Measurements from ENCODE around the gene LZTS2.
A peak's percentile ranks its signal among the peaks of the same experiment; 100 is the strongest.

Gene LZTS2

DNA sequence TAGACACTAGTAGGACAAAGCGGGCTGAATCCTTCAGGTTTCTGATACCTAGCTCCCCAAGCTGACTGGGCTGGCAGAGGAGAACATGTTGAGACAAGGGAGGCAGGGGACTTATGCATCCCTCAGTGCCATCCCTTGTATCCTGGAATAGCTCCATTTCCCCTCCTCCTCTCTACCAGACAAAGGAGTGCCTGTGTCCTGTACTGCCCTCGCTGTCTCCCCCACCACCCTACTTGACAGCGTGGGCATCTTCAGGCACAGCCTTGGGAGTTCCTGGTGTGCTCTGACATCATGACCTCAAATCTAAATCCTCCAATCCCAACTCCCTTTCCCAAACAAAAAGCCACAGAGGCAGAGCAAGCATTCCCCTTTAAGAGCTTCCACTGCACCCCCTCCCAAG is 40.5 kb downstream of the LZTS2 start:
- TF ChIP-seq ELF4 (IDR thresholded peaks at IDR 0.05): no peak
- TF ChIP-seq BHLHE40 (IDR thresholded peaks at IDR 0.05; ENCODE audit: borderline replicate concordance): no peak
- no peak for TF ChIP-seq FOXA1 (IDR thresholded peaks at IDR 0.05)
- TF ChIP-seq NFRKB (IDR thresholded peaks at IDR 0.05): no peak
- no peak for TF ChIP-seq L3MBTL2 (conservative IDR thresholded peaks at IDR 0.05)
- no peak for TF ChIP-seq ZNF384 (IDR thresholded peaks at IDR 0.05)
- TF ChIP-seq HDGF (IDR thresholded peaks at IDR 0.05; ENCODE audit: borderline replicate concordance): no peak
- no peak for TF ChIP-seq ARNT (IDR thresholded peaks at IDR 0.05)
- TF ChIP-seq FOXK2 (IDR thresholded peaks at IDR 0.05): no peak
- ChIA-PET CTCF (interaction anchor here (0.7 to 4.0 kb wide), 5 partner anchors 10 to 26 kb away, joined by 3 to 63 read pairs (median 24); partner anchors contain the start of genes PDZD7 and SFXN3), POLR2A (interaction anchor here (0.8 to 5.5 kb wide), 3 partner anchors 9 to 43 kb away, joined by 3 to 61 read pairs (median 5); partner anchors contain the start of genes KAZALD1, PDZD7 and SFXN3)
- DNase-seq (ENCODE audit: extremely low spot score): no peak

GRCh38 chr10:101040851-101041250 is 41.2 kb downstream of the LZTS2 start:
- TF ChIP-seq LEF1 (IDR thresholded peaks at IDR 0.05; ENCODE audit: borderline replicate concordance): no peak
- TF ChIP-seq ELF4 (IDR thresholded peaks at IDR 0.05): no peak
- no peak for TF ChIP-seq SUZ12 (IDR thresholded peaks at IDR 0.05)
- no peak for TF ChIP-seq ZNF384 (IDR thresholded peaks at IDR 0.05)
- POLR2A ChIA-PET: interaction anchor here (0.9 to 5.5 kb wide), 5 partner anchors 10 to 44 kb away, joined by 3 to 61 read pairs (median 4); partner anchors contain the start of genes KAZALD1, PDZD7 and SFXN3
- no peak for DNase-seq (ENCODE audit: extremely low spot score)
- CTCF ChIA-PET: interaction anchor here (0.6 to 4.0 kb wide), 18 partner anchors 9 to 1041 kb away, joined by 3 to 63 read pairs (median 4); partner anchors contain the start of genes KAZALD1, PDZD7 and SFXN3

DNA sequence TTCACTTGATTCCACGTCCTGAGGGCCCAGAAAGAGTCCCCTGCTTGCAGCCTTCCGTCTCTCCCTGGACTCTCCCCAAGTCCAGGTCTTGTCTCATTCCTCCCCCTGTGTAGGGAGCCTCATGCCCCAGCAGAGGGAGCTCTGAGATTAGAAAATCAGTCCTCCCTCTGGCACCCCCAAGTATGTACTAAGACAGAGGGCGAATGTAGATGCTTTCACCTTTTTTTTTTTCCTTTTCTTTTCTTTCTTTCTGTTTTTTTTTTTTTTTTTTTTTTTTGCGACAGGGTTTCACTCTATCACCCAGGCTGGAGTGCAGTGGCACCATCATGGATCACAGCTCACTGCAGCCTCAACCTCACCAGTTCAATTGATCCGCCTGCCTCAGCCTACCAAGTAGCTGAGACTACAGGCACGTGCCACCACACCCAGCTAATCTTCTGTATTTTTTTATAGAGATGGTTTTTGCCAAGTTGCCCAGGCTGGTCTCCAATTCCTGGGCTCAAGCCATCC is 41.7 kb downstream of the LZTS2 start:
- TF ChIP-seq ZNF384 (IDR thresholded peaks at IDR 0.05) (peak; percentile 75), LEF1 (IDR thresholded peaks at IDR 0.05; ENCODE audit: borderline replicate concordance) (no peak)
- peak; percentile 85 for DNase-seq (ENCODE audit: extremely low spot score)
- CTCF ChIA-PET: interaction anchor here (0.6 to 4.0 kb wide), 24 partner anchors 9 to 1040 kb away, joined by 3 to 63 read pairs (median 4); partner anchors contain the start of genes KAZALD1, PDZD7 and SFXN3
- POLR2A ChIA-PET: interaction anchor here (0.9 to 5.5 kb wide), 5 partner anchors 11 to 22 kb away, joined by 4 to 61 read pairs (median 9); partner anchors contain the start of genes KAZALD1, PDZD7 and SFXN3

DNA sequence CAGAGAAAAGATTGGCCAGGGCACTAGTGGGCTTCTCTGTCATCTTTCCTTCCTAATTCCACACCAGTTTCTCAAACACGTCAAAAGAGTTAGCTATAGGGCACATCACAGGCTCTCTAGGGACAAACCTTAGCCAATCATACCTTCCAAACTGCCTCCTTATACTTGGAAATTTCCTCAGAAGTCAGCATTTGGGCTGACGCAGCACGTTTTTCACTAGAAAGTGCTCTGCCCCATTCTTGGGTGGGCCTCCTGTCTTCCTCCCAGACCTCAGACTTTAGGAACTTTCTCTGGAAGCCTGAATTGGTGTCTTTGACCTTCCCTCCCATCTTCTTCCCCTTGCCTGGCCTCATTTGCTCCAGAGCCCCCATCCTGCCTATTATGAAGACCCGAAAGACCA is 42.5 kb downstream of the LZTS2 start:
- ChIA-PET POLR2A (interaction anchor here (0.8 to 5.5 kb wide), 22 partner anchors 7 to 172 kb away, joined by 3 to 61 read pairs (median 4); partner anchors contain the start of genes KAZALD1, PDZD7 and SFXN3), CTCF (interaction anchor here (1.0 to 4.0 kb wide), 14 partner anchors 11 to 172 kb away, joined by 3 to 63 read pairs (median 9); partner anchors contain the start of genes KAZALD1, PDZD7 and SFXN3)
- no peak for DNase-seq (ENCODE audit: extremely low spot score)

DNA sequence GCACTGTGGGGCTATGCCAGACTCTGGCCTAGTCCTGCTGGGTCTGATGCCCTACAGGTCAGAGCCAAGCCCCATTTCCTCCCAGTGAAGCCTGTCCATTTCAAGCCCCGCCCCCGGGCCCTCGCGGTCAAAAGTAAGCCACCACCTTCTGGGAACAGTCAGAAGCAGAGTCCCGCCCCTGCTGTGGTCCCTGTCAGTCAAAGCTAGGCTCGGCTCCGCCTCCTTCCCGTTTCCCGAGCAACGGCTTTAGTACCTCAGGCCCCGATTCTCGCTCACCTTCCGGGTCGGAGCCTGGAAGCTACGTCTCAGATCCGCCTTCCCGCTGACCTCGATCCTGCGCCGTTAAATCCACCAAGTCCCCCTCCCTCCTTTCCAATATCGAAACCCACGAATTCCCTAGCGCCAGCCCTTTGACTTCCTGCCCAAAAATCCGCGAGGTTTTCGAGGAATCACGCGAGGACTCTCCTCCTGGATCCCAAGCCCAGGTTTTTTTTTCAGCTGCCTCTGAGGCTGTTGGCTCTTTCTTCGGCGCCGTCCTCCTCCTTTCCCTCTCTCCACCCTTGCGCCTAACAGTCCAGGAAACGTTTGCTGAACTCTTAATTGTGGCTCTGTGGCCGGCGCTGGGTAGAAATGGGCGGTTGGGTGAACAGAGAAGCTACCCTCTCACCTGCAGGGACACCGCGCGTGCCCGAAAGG is 43.2 kb downstream of the LZTS2 start:
- peak; percentile 95 for DNase-seq (ENCODE audit: extremely low spot score)
- POLR2A ChIA-PET: interaction anchor here (0.7 to 5.5 kb wide), 25 partner anchors 8 to 233 kb away, joined by 3 to 61 read pairs (median 5); partner anchors contain the start of genes KAZALD1, LZTS2, PDZD7 and SFXN3
- TF ChIP-seq FOXA1 (IDR thresholded peaks at IDR 0.05) (no peak), PKNOX1 (IDR thresholded peaks at IDR 0.05) (peak; percentile 99), CTBP1 (IDR thresholded peaks at IDR 0.05; ENCODE audit: borderline replicate concordance) (no peak), ZNF384 (IDR thresholded peaks at IDR 0.05) (peak; percentile 52; the same call in 1 of the 2 replicates), ELF4 (IDR thresholded peaks at IDR 0.05) (peak; percentile 42), L3MBTL2 (conservative IDR thresholded peaks at IDR 0.05) (peak; percentile 66), HDGF (IDR thresholded peaks at IDR 0.05; ENCODE audit: borderline replicate concordance) (0 out of 2 replicates have a peak, but pooled peaks have one; percentile 43), TARDBP (IDR thresholded peaks at IDR 0.05) (no peak), FOXK2 (IDR thresholded peaks at IDR 0.05) (no peak)
- CTCF ChIA-PET: interaction anchor here (0.5 to 4.0 kb wide), 12 partner anchors 10 to 406 kb away, joined by 3 to 63 read pairs (median 11); partner anchors contain the start of genes KAZALD1, PDZD7 and SFXN3

More for the DNA sequence above, 42.5 kb downstream of the LZTS2 start:
- TF ChIP-seq BHLHE40 (IDR thresholded peaks at IDR 0.05; ENCODE audit: borderline replicate concordance) (no peak), SUZ12 (IDR thresholded peaks at IDR 0.05) (no peak), L3MBTL2 (conservative IDR thresholded peaks at IDR 0.05) (no peak), LEF1 (IDR thresholded peaks at IDR 0.05; ENCODE audit: borderline replicate concordance) (no peak), ZNF384 (IDR thresholded peaks at IDR 0.05) (no peak), HDGF (IDR thresholded peaks at IDR 0.05; ENCODE audit: borderline replicate concordance) (no peak), CTBP1 (IDR thresholded peaks at IDR 0.05; ENCODE audit: borderline replicate concordance) (no peak), FOXM1 (IDR thresholded peaks at IDR 0.05; ENCODE audit: borderline replicate concordance) (no peak), PKNOX1 (IDR thresholded peaks at IDR 0.05) (no peak), FOXK2 (IDR thresholded peaks at IDR 0.05) (no peak), ARNT (IDR thresholded peaks at IDR 0.05) (no peak), NFRKB (IDR thresholded peaks at IDR 0.05) (no peak), FOXA1 (IDR thresholded peaks at IDR 0.05) (no peak), SP1 (IDR thresholded peaks at IDR 0.05) (no peak), ELF4 (IDR thresholded peaks at IDR 0.05) (no peak), TARDBP (IDR thresholded peaks at IDR 0.05) (no peak)

- no peak for DNase-seq (ENCODE audit: extremely low spot score)
- CTCF ChIA-PET: interaction anchor here (0.5 to 4.0 kb wide), 10 partner anchors 9 to 99 kb away, joined by 3 to 63 read pairs (median 13); partner anchors contain the start of genes KAZALD1, PDZD7 and SFXN3
These were observed 43.7 kb downstream of the LZTS2 start for GRCh38 chr10:101043363-101043707.

More at GRCh38 chr10:101043363-101043707, 43.7 kb downstream of the LZTS2 start:
- TF ChIP-seq SUZ12 (IDR thresholded peaks at IDR 0.05) (no peak), FOXK2 (IDR thresholded peaks at IDR 0.05) (no peak), L3MBTL2 (conservative IDR thresholded peaks at IDR 0.05) (peak; percentile 35; the same call in 1 of the 2 replicates), BHLHE40 (IDR thresholded peaks at IDR 0.05; ENCODE audit: borderline replicate concordance) (no peak)
- POLR2A ChIA-PET: interaction anchor here (0.6 to 5.5 kb wide), 21 partner anchors 9 to 1036 kb away, joined by 3 to 61 read pairs (median 5); partner anchors contain the start of genes KAZALD1, LZTS2, PDZD7 and SFXN3

All from HEK293T (cell line).